SK-N-SH (cell line): ENCODE results near the gene HSD17B4. TPM values are rescaled to one million over a fixed set of nuclear protein-coding genes. Genes with fewer than 3 reads are reported as not detected.

Experiments
- CTCF ChIA-PET: fragments of 300-600, 350-600 bp; formaldehyde crosslinking; extraction: SDS; loops from one replicate; lab custom pipeline; 2021; lab: Yijun Ruan, JAX
- POLR2A ChIA-PET: fragments of 350-600 bp; sonication (Branson Sonifier 250); formaldehyde crosslinking; extraction: SDS; loops from one replicate; lab custom pipeline; 2020; ENCODE audit warnings: antibody characterized with exemption, inconsistent platforms; lab: Yijun Ruan, JAX
- DNase-seq: peaks from one replicate; pipeline ENCODE4 v3.0.0; 2012
- H2AFZ ChIP-seq: fragments of 200-600 bp; sonication (generic); 2 replicates; pipeline ENCODE4 v1.8.1; 2016; ENCODE audit warnings: antibody characterized with exemption, mild to moderate bottlenecking, low read depth
- H3F3A ChIP-seq: fragments of 200-600 bp; sonication (generic); replicated peaks from 2 replicates; pipeline ENCODE3; 2016; ENCODE audit warnings: antibody characterized with exemption, mild to moderate bottlenecking; ENCODE audit not compliant: insufficient read depth
- H3K27ac ChIP-seq, 2 experiments: fragments of 200-500 bp in 1 of 2; fragments of 200-600 bp in 1 of 2; sonication (Bioruptor generic) in 1 of 2; sonication (generic), shearing (Covaris generic) in 1 of 2; 2 replicates each; pipeline versions ENCODE4 v1.5.1 to v1.6.1; 2014 to 2016; ENCODE audit warnings: low read depth in 2 of 2, inconsistent platforms in 1 of 2, low read length in 1 of 2, mild to moderate bottlenecking in 1 of 2, mixed read lengths in 1 of 2
- H3K27me3 ChIP-seq: fragments of 200-600 bp; sonication (generic), shearing (Covaris generic); 2 replicates; pipeline ENCODE4 v1.6.1; 2016; ENCODE audit warnings: mixed run types; ENCODE audit not compliant: insufficient read depth
- H3K36me3 ChIP-seq, 2 experiments: fragments of 200-500 bp in 1 of 2; fragments of 200-600 bp in 1 of 2; sonication (Bioruptor generic) in 1 of 2; sonication (generic) in 1 of 2; replicated peaks in 1 of 2; 2 replicates each; pipeline versions ENCODE3 to v1.5.1; 2014 to 2016; ENCODE audit warnings: low read length in 1 of 2, mild to moderate bottlenecking in 1 of 2; ENCODE audit not compliant: insufficient read depth in 2 of 2, control insufficient read depth in 1 of 2
- H3K4me1 ChIP-seq, 2 experiments: fragments of 200-500 bp in 1 of 2; fragments of 200-600 bp in 1 of 2; sonication (Bioruptor generic) in 1 of 2; sonication (generic), shearing (Covaris generic) in 1 of 2; 2 replicates each; pipeline versions ENCODE4 v1.5.1 to v1.6.1; 2014 to 2016; ENCODE audit warnings: low read depth in 1 of 2, low read length in 1 of 2, mixed run types in 1 of 2; ENCODE audit not compliant: insufficient read depth in 2 of 2, control insufficient read depth in 1 of 2
- H3K4me2 ChIP-seq: fragments of 200-600 bp; sonication (generic), shearing (Covaris generic); 2 replicates; pipeline ENCODE4 v1.6.1; 2017; ENCODE audit warnings: mixed run types
- H3K4me3 ChIP-seq, 2 experiments: fragments of 200-500 bp in 1 of 2; fragments of 200-600 bp in 1 of 2; sonication (Bioruptor generic) in 1 of 2; sonication (generic), shearing (Covaris generic) in 1 of 2; 2 replicates each; pipeline versions ENCODE4 v1.5.1 to v1.8.1; 2014 to 2016; ENCODE audit warnings: low read depth in 2 of 2, inconsistent platforms in 1 of 2, low read length in 1 of 2, mild to moderate bottlenecking in 1 of 2, mixed read lengths in 1 of 2, moderate library complexity in 1 of 2
- H3K79me2 ChIP-seq: fragments of 200-600 bp; sonication (generic); 2 replicates; pipeline ENCODE4 v1.8.1; 2017; ENCODE audit warnings: mild to moderate bottlenecking; ENCODE audit not compliant: insufficient read depth
- H3K9ac ChIP-seq: fragments of 200-600 bp; sonication (generic); 2 replicates; pipeline ENCODE4 v1.6.1; 2017; ENCODE audit warnings: mixed run types
- H3K9me2 ChIP-seq: fragments of 200-600 bp; sonication (generic); 2 replicates; pipeline ENCODE4 v1.6.1; 2017; ENCODE audit warnings: mixed run types
- H3K9me3 ChIP-seq: fragments of 200-600 bp; sonication (generic); 2 replicates; pipeline ENCODE4 v1.6.1; 2017; ENCODE audit warnings: mixed run types, mild to moderate bottlenecking, moderate library complexity
- H4K20me1 ChIP-seq: fragments of 200-600 bp; sonication (generic); 2 replicates; pipeline ENCODE4 v1.6.1; 2017; ENCODE audit warnings: mild to moderate bottlenecking, mixed run types; ENCODE audit not compliant: insufficient read depth
- FOXM1 ChIP-seq: IDR thresholded peaks from 2 replicates; pipeline ENCODE4 v1.4.0; 2012; ENCODE audit warnings: low read depth, mild to moderate bottlenecking
- GABPA ChIP-seq: IDR thresholded peaks from 2 replicates; pipeline ENCODE4 v1.4.0; 2012; ENCODE audit warnings: low read depth, mild to moderate bottlenecking
- JUND ChIP-seq: IDR thresholded peaks from 2 replicates; pipeline ENCODE4 v1.4.0; 2012
- MAX ChIP-seq: IDR thresholded peaks from 2 replicates; pipeline ENCODE4 v1.4.0; 2012; ENCODE audit warnings: low read depth
- MXI1 ChIP-seq: IDR thresholded peaks from 2 replicates; pipeline ENCODE4 v1.6.1; 2012; ENCODE audit warnings: mild to moderate bottlenecking, low read depth, low read length, improper control_type of control experiment
- NFIC ChIP-seq: IDR thresholded peaks from 2 replicates; pipeline ENCODE4 v1.4.0; 2012; ENCODE audit warnings: borderline replicate concordance
- NRF1 ChIP-seq: IDR thresholded peaks from 2 replicates; pipeline ENCODE4 v1.6.1; 2012; ENCODE audit warnings: low read depth, mild to moderate bottlenecking, low read length
- RAD21 ChIP-seq: IDR thresholded peaks from 2 replicates; pipeline ENCODE4 v1.6.1; 2012; ENCODE audit warnings: mild to moderate bottlenecking, low read length
- RCOR1 ChIP-seq: fragments of 150-350 bp; IDR thresholded peaks from 2 replicates; pipeline ENCODE4 v1.6.1; 2017; ENCODE audit warnings: antibody characterized with exemption, low read length
- RFX5 ChIP-seq: IDR thresholded peaks from 2 replicates; pipeline ENCODE4 v1.6.1; 2012; ENCODE audit warnings: mild to moderate bottlenecking, improper control_type of control experiment, low read length
- SMC3 ChIP-seq: IDR thresholded peaks from 2 replicates; pipeline ENCODE4 v1.6.1; 2012; ENCODE audit warnings: low read depth, low read length, improper control_type of control experiment
- WGBS: methylation state at CpG from one replicate; pipeline ENCODE4 v1.1.6; 2017; ENCODE audit warnings: low lambda C conversion rate; 5-methylcytosine and 5-hydroxymethylcytosine counted together
- polyA plus RNA-seq, 3 experiments: library from polyadenylated mRNA; depleted of rRNA; stranded (reverse); fragments of >200 nt; gene quantifications; 2 replicates each; pipeline ENCODE4 v1.2.3, GENCODE V29; 2012
- TF ChIP-seq, protein P1 (sequence below): IDR thresholded peaks from 2 replicates; pipeline ENCODE4 v1.4.0; 2012; ENCODE audit warnings: low read depth, borderline replicate concordance
- TF ChIP-seq, protein P2 (sequence below): fragments of 200-600 bp; sonication (generic); IDR thresholded peaks from 2 replicates; pipeline ENCODE4 v1.6.1; 2017; ENCODE audit warnings: antibody characterized with exemption, mild to moderate bottlenecking, moderate library complexity

HSD17B4 gene
- polyA plus RNA-seq, 1 of the 3 experiments (the other 2 are of a cell fraction): 119 TPM

- Histone ChIP-seq H4K20me1 (no peaks in the 10 kb centered on the region), H3K4me2 (no peak overlapping the region), H3K4me1 (no peaks in the 10 kb centered on the region), H3K9ac (no peak overlapping the region), H3K27me3 (no peaks in the 10 kb centered on the region), H3K9me3 (peaks cover 23% of the 10 kb centered on the region; the same call in 1 of the 2 replicates), H3K27ac (no peak overlapping the region), H3K36me3 (peaks cover 3 to 41% of the 10 kb centered on the region in 2 experiments), H3F3A (peaks cover 4% of the 10 kb centered on the region), H3K4me3 (no peak overlapping the region), H3K79me2 (peaks cover 26% of the 10 kb centered on the region), H2AFZ (no peak overlapping the region), H3K9me2 (no peaks in the 10 kb centered on the region)
- ChIA-PET POLR2A (no interaction called here), CTCF (no interaction called here)
- TF ChIP-seq RCOR1: no peak
- TF ChIP-seq FOXM1: no peak
- no peak for TF ChIP-seq RFX5
- 93% methylated on average over 1 of the region's 1 CpG for WGBS
- DNase-seq: no peak
These were observed 16.0 kb downstream of the HSD17B4 start for GRCh38 chr5:119468286-119468685.

GRCh38 chr5:119470105-119470763 is 17.9 kb downstream of the HSD17B4 start:
- H3K9me3 ChIP-seq: peaks cover 23% of the 10 kb centered on the region; the same call in 1 of the 2 replicates
- no peak overlapping the region for H3K27ac ChIP-seq
- ChIA-PET CTCF (interaction anchor here (0.5 to 2.8 kb wide), 10 partner anchors 8 to 1359 kb away, joined by 3 to 10 read pairs (median 5); partner anchors contain the start of gene HSD17B4), POLR2A (no interaction called here)
- H3K27me3 ChIP-seq: no peaks in the 10 kb centered on the region
- no peak overlapping the region; a peak in 1 of 4 replicates for H3K4me3 ChIP-seq
- DNase-seq: no peak
- H3K79me2 ChIP-seq: peaks cover 21% of the 10 kb centered on the region
- WGBS: 69% methylated on average over 3 of the region's 3 CpGs
- H3F3A ChIP-seq: peaks cover 4% of the 10 kb centered on the region
- no peaks in the 10 kb centered on the region for H3K9me2 ChIP-seq
- H3K4me1 ChIP-seq: no peaks in the 10 kb centered on the region
- no peak overlapping the region for H2AFZ ChIP-seq
- H3K4me2 ChIP-seq: no peak overlapping the region
- no peaks in the 10 kb centered on the region for H4K20me1 ChIP-seq
- H3K9ac ChIP-seq: no peak overlapping the region
- TF ChIP-seq, protein P1, sequence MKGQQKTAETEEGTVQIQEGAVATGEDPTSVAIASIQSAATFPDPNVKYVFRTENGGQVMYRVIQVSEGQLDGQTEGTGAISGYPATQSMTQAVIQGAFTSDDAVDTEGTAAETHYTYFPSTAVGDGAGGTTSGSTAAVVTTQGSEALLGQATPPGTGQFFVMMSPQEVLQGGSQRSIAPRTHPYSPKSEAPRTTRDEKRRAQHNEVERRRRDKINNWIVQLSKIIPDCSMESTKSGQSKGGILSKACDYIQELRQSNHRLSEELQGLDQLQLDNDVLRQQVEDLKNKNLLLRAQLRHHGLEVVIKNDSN: no peak
- TF ChIP-seq NFIC (no peak), GABPA (no peak), MXI1 (no peak), NRF1 (no peak)
- TF ChIP-seq, all 33 proteins: peak for 0
- H3K36me3 ChIP-seq: peaks cover 8 to 57% of the 10 kb centered on the region in 2 experiments

DNA sequence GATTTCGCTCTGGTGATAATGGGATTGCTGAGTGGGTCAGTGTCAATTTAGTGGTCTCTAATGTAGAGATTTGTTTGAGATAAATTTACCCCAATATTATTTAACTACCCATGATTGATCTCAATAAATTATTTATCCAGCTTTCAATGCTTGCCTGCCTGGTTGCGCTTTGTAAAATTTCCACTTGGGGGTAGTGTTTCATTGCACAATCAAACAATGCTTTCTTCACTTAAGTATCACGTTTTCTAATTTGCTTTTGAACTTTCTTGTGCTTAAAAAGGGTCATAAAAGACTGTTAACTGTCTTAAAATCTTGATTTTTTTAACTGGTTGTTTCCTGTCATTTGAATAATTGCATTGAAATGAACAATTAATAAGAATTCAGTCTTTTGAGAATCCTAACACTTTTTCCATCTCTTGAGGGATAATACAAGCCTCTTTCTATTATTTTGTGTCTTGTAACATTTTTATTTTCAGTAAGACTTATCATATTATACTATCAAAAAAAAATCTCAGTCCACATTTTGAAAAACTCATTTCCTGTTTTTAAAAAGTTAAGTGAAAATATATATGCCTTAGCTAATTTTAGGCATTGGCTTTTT is 18.7 kb downstream of the HSD17B4 start:
- no peak overlapping the region for H3K27ac ChIP-seq
- H3K4me3 ChIP-seq: peak overlapping the region in 1 of 2 experiments; percentile 13; a peak in 1 of 4 replicates
- ChIA-PET POLR2A (no interaction called here), CTCF (interaction anchor here (0.6 to 2.8 kb wide), 11 partner anchors 8 to 1358 kb away, joined by 3 to 10 read pairs (median 5); partner anchors contain the start of gene HSD17B4)
- H3K4me2 ChIP-seq: no peak overlapping the region
- peaks cover 16 to 61% of the 10 kb centered on the region in 2 experiments for H3K36me3 ChIP-seq
- no peaks in the 10 kb centered on the region for H3K9me2 ChIP-seq
- H3K9ac ChIP-seq: no peak overlapping the region
- H3K79me2 ChIP-seq: peaks cover 18% of the 10 kb centered on the region
- H3F3A ChIP-seq: peaks cover 4% of the 10 kb centered on the region
- H2AFZ ChIP-seq: no peak overlapping the region
- DNase-seq: no peak
- no peaks in the 10 kb centered on the region for H4K20me1 ChIP-seq
- H3K4me1 ChIP-seq: no peaks in the 10 kb centered on the region
- no peaks in the 10 kb centered on the region for H3K27me3 ChIP-seq
- 73% methylated on average over 3 of the region's 3 CpGs for WGBS
- no peak for TF ChIP-seq GABPA
- no peak for TF ChIP-seq MAX
- TF ChIP-seq JUND: no peak
- peak; percentile 48 for TF ChIP-seq SMC3
- TF ChIP-seq RAD21: peak; percentile 85
- TF ChIP-seq, protein P1: no peak
- TF ChIP-seq, protein P2, sequence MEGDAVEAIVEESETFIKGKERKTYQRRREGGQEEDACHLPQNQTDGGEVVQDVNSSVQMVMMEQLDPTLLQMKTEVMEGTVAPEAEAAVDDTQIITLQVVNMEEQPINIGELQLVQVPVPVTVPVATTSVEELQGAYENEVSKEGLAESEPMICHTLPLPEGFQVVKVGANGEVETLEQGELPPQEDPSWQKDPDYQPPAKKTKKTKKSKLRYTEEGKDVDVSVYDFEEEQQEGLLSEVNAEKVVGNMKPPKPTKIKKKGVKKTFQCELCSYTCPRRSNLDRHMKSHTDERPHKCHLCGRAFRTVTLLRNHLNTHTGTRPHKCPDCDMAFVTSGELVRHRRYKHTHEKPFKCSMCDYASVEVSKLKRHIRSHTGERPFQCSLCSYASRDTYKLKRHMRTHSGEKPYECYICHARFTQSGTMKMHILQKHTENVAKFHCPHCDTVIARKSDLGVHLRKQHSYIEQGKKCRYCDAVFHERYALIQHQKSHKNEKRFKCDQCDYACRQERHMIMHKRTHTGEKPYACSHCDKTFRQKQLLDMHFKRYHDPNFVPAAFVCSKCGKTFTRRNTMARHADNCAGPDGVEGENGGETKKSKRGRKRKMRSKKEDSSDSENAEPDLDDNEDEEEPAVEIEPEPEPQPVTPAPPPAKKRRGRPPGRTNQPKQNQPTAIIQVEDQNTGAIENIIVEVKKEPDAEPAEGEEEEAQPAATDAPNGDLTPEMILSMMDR: peak; percentile 76
- peaks cover 23% of the 10 kb centered on the region; the same call in 1 of the 2 replicates for H3K9me3 ChIP-seq
